Neural progenitor cell (in vitro differentiated cells): ENCODE data around the gene SOX5. TPM values are rescaled to one million over a fixed set of nuclear protein-coding genes. Genes with fewer than 3 reads are reported as not detected.

Source experiments
- DNase-seq: peaks from one replicate; pipeline ENCODE4 v3.0.0-alpha.2; 2016; ENCODE audit warnings: low spot score
- H2AFZ ChIP-seq: fragments of 200-600 bp; sonication (generic); replicated peaks from 2 replicates; pipeline ENCODE4 v1.6.1; 2016; ENCODE audit warnings: antibody characterized with exemption
- H3F3A ChIP-seq: fragments of 200-600 bp; sonication (generic); 2 replicates; pipeline ENCODE4 v1.6.1; 2016; ENCODE audit warnings: antibody characterized with exemption, low read depth
- H3K27ac ChIP-seq: fragments of 200-600 bp; sonication (generic); 2 replicates; pipeline ENCODE4 v1.5.1; 2016; ENCODE audit warnings: mild to moderate bottlenecking
- H3K27me3 ChIP-seq: fragments of 200-600 bp; sonication (generic); 2 replicates; pipeline ENCODE4 v1.6.1; 2016; ENCODE audit warnings: mild to moderate bottlenecking, moderate library complexity
- H3K36me3 ChIP-seq: fragments of 200-600 bp; sonication (generic); 2 replicates; pipeline ENCODE4 v1.5.1; 2016
- H3K4me1 ChIP-seq: fragments of 200-600 bp; sonication (generic); 2 replicates; pipeline ENCODE4 v1.6.1; 2016; ENCODE audit warnings: mixed run types
- H3K4me2 ChIP-seq: fragments of 200-600 bp; sonication (generic); 2 replicates; pipeline ENCODE4 v1.6.1; 2016
- H3K4me3 ChIP-seq: fragments of 200-600 bp; sonication (generic); 2 replicates; pipeline ENCODE4 v1.5.1; 2016
- H3K79me2 ChIP-seq: fragments of 200-600 bp; sonication (generic); 2 replicates; pipeline ENCODE4 v1.6.1; 2016; ENCODE audit warnings: low read depth
- H3K9ac ChIP-seq: fragments of 200-600 bp; sonication (generic); 2 replicates; pipeline ENCODE4 v1.6.1; 2016
- H3K9me3 ChIP-seq: fragments of 200-600 bp; sonication (generic); 2 replicates; pipeline ENCODE4 v1.5.1; 2016; ENCODE audit warnings: low read depth
- H4K20me1 ChIP-seq: fragments of 200-600 bp; sonication (generic); 2 replicates; pipeline ENCODE4 v1.6.1; 2016; ENCODE audit warnings: low read depth
- H3K27ac Mint-ChIP-seq: 3 replicates; pipeline ENCODE4 v1.8.0; 2021; ENCODE audit warnings: mixed read lengths
- H3K27me3 Mint-ChIP-seq: 2 replicates; pipeline ENCODE4 v1.8.0; 2022; ENCODE audit warnings: low read depth, mild to moderate bottlenecking, inconsistent platforms, moderate library complexity, mixed read lengths; ENCODE audit not compliant: insufficient read depth
- H3K36me3 Mint-ChIP-seq: 3 replicates; pipeline ENCODE4 v1.8.0; 2021; ENCODE audit warnings: mixed read lengths
- H3K4me1 Mint-ChIP-seq: 3 replicates; pipeline ENCODE4 v1.8.0; 2021; ENCODE audit warnings: mixed read lengths
- H3K4me3 Mint-ChIP-seq: 3 replicates; pipeline ENCODE4 v1.8.0; 2021; ENCODE audit warnings: mild to moderate bottlenecking, moderate library complexity, mixed read lengths
- H3K9me3 Mint-ChIP-seq: 3 replicates; pipeline ENCODE4 v1.8.0; 2020; ENCODE audit warnings: mixed read lengths
- EZH2 ChIP-seq: fragments of 200-600 bp; sonication (generic); IDR thresholded peaks from 2 replicates; pipeline ENCODE4 v1.6.1; 2017; ENCODE audit warnings: antibody characterized with exemption, mild to moderate bottlenecking, moderate library complexity
- EZH2phosphoT487 ChIP-seq: fragments of 200-600 bp; sonication (generic); IDR thresholded peaks from 2 replicates; pipeline ENCODE4 v1.6.1; 2017; ENCODE audit warnings: antibody characterized with exemption
- total RNA-seq: library from RNA; depleted of rRNA; stranded (reverse); fragments of >200 nt; gene quantifications from 2 replicates; pipeline ENCODE4 v1.2.3, GENCODE V29; 2015; ENCODE audit warnings: low replicate concordance
- TF ChIP-seq, protein P1 (sequence below): fragments of 200-600 bp; sonication (generic); IDR thresholded peaks from 2 replicates; pipeline ENCODE4 v1.5.1; 2017; ENCODE audit warnings: antibody characterized with exemption, mild to moderate bottlenecking

SOX5 gene
- total RNA-seq, 1 donor from 2014 or later = 79.5 TPM

DNA sequence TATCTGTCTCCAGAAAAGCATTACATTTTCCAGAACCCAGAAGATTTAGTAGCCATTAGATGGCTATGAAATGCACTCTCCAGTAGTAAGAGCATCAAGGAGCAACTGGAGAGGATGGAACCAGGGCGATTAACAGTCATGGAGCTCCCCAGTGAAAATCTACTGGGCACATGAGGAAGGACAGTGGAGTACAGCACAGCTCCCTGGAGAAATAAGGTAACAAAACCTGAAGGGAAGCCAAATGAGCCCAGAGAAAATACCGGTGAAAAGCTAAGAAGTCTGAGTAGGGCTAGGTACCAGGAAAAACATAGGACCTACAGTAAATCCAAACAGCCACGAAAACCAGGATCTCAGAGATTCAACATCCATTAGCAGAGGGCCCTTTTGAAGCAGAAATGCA is 21.6 kb downstream of the SOX5 start:
- H3K27ac Mint-ChIP-seq = no peak overlapping the region
- TF ChIP-seq EZH2phosphoT487 (no peak), EZH2 (no peak)
- TF ChIP-seq, protein P1, sequence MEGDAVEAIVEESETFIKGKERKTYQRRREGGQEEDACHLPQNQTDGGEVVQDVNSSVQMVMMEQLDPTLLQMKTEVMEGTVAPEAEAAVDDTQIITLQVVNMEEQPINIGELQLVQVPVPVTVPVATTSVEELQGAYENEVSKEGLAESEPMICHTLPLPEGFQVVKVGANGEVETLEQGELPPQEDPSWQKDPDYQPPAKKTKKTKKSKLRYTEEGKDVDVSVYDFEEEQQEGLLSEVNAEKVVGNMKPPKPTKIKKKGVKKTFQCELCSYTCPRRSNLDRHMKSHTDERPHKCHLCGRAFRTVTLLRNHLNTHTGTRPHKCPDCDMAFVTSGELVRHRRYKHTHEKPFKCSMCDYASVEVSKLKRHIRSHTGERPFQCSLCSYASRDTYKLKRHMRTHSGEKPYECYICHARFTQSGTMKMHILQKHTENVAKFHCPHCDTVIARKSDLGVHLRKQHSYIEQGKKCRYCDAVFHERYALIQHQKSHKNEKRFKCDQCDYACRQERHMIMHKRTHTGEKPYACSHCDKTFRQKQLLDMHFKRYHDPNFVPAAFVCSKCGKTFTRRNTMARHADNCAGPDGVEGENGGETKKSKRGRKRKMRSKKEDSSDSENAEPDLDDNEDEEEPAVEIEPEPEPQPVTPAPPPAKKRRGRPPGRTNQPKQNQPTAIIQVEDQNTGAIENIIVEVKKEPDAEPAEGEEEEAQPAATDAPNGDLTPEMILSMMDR = no peak
- peaks cover 25% of the 10 kb centered on the region for H3K4me1 ChIP-seq
- H3K9me3 ChIP-seq = no peaks in the 10 kb centered on the region
- peaks cover 16% of the 10 kb centered on the region for H3F3A ChIP-seq
- no peak overlapping the region for H3K4me2 ChIP-seq
- H3K4me3 Mint-ChIP-seq = no peak overlapping the region
- no peaks in the 10 kb centered on the region for H3K27me3 Mint-ChIP-seq
- H3K79me2 ChIP-seq = peaks cover 100% of the 10 kb centered on the region
- H3K9me3 Mint-ChIP-seq = peaks cover 28% of the 10 kb centered on the region
- H3K4me1 Mint-ChIP-seq = peaks cover 6% of the 10 kb centered on the region
- H3K9ac ChIP-seq = no peak overlapping the region
- H3K4me3 ChIP-seq = no peak overlapping the region
- H3K36me3 Mint-ChIP-seq = peaks cover 35% of the 10 kb centered on the region
- peaks cover 59% of the 10 kb centered on the region for H4K20me1 ChIP-seq
- no peak for DNase-seq
- H3K36me3 ChIP-seq = no peaks in the 10 kb centered on the region
- no peak overlapping the region for H3K27ac ChIP-seq
- H3K27me3 ChIP-seq = no peaks in the 10 kb centered on the region
- H2AFZ ChIP-seq = no peak overlapping the region

- H3K27ac Mint-ChIP-seq = peak overlapping the region; percentile 20
- Histone ChIP-seq H4K20me1 (peaks cover 21% of the 10 kb centered on the region), H3K79me2 (peaks cover 96% of the 10 kb centered on the region), H3K4me2 (peak overlapping the region; percentile 10), H3K9me3 (no peaks in the 10 kb centered on the region), H3F3A (no peaks in the 10 kb centered on the region), H3K4me3 (no peak overlapping the region), H3K9ac (no peak overlapping the region), H3K4me1 (peaks cover 23% of the 10 kb centered on the region), H3K36me3 (peaks cover 10% of the 10 kb centered on the region), H3K27me3 (no peaks in the 10 kb centered on the region), H3K27ac (peak overlapping the region; percentile 76), H2AFZ (no peak overlapping the region)
- H3K4me3 Mint-ChIP-seq = no peak overlapping the region
- TF ChIP-seq, protein P1 = no peak
- TF ChIP-seq EZH2 = no peak
- TF ChIP-seq EZH2phosphoT487 = no peak
- DNase-seq = no peak
- peaks cover 8% of the 10 kb centered on the region for H3K4me1 Mint-ChIP-seq
- no peaks in the 10 kb centered on the region for H3K27me3 Mint-ChIP-seq
- peaks cover 31% of the 10 kb centered on the region for H3K36me3 Mint-ChIP-seq
- peaks cover 2% of the 10 kb centered on the region for H3K9me3 Mint-ChIP-seq
Observed at GRCh38 chr12:23921099-23921856, 28.2 kb downstream of the SOX5 start.

- peaks cover 55% of the 10 kb centered on the region for H3K4me1 ChIP-seq
- H3K79me2 ChIP-seq = peaks cover 100% of the 10 kb centered on the region
- H3K36me3 ChIP-seq = no peaks in the 10 kb centered on the region
- H3K27me3 ChIP-seq = no peaks in the 10 kb centered on the region
- peaks cover 10% of the 10 kb centered on the region for H3K36me3 Mint-ChIP-seq
- H4K20me1 ChIP-seq = peaks cover 52% of the 10 kb centered on the region
- H3K9ac ChIP-seq = no peak overlapping the region
- peaks cover 8% of the 10 kb centered on the region for H3K9me3 Mint-ChIP-seq
- H3F3A ChIP-seq = peaks cover 30% of the 10 kb centered on the region
- H3K4me3 Mint-ChIP-seq = no peak overlapping the region
- no peak overlapping the region for H3K4me3 ChIP-seq
- H3K27ac ChIP-seq = no peak overlapping the region
- no peaks in the 10 kb centered on the region for H3K27me3 Mint-ChIP-seq
- H3K4me1 Mint-ChIP-seq = peaks cover 36% of the 10 kb centered on the region
- no peak overlapping the region for H3K27ac Mint-ChIP-seq
- DNase-seq = no peak
- no peaks in the 10 kb centered on the region for H3K9me3 ChIP-seq
- no peak overlapping the region for H2AFZ ChIP-seq
- H3K4me2 ChIP-seq = no peak overlapping the region
- TF ChIP-seq EZH2 (no peak), EZH2phosphoT487 (no peak)
- TF ChIP-seq, protein P1 = no peak
Observed at GRCh38 chr12:23911574-23911973, 37.9 kb downstream of the SOX5 start.
